Peyer's patch (tissue), 4 donors: Measurements from ENCODE around the gene OR2H1. TPM values are rescaled to one million over a fixed set of nuclear protein-coding genes. Genes with fewer than 3 reads are reported as not detected.

Experiments
- DNase-seq, 3 donors: peaks; one replicate each; pipeline ENCODE4 v3.0.0-alpha.2; 2017 to 2019
- H3K27ac ChIP-seq, 4 donors: fragments of 200-600 bp; sonication (generic); one replicate each; pipeline ENCODE4 v1.5.1; 2016 to 2019
- H3K27me3 ChIP-seq, 2 donors: fragments of 200-600 bp; sonication (generic); one replicate each; pipeline ENCODE4 v1.5.1; 2019
- H3K36me3 ChIP-seq, 3 donors: fragments of 200-600 bp; sonication (generic); one replicate each; pipeline ENCODE4 v1.5.1; 2016 to 2019
- H3K4me1 ChIP-seq, 4 donors: fragments of 200-600 bp; sonication (generic); one replicate each; pipeline ENCODE4 v1.5.1; 2016 to 2019
- H3K4me3 ChIP-seq, 4 donors: fragments of 200-600 bp; sonication (generic); 1 replicate in 3 of 4; 2 replicates in 1 of 4; pipeline ENCODE4 v1.5.1; 2016 to 2019; ENCODE audit warnings: mild to moderate bottlenecking in 1 of 4
- H3K9me3 ChIP-seq, 4 donors: fragments of 200-600 bp; sonication (generic); one replicate each; pipeline ENCODE4 v1.5.1; 2016 to 2019; ENCODE audit warnings: mild to moderate bottlenecking in 1 of 4
- POLR2A ChIP-seq, 2 donors: fragments of 450-650 bp; IDR thresholded peaks; one replicate each; pipeline ENCODE4 v1.5.1; 2017; ENCODE audit warnings: antibody characterized with exemption in 2 of 2, mild to moderate bottlenecking in 2 of 2, moderate library complexity in 2 of 2
- total RNA-seq, 4 donors: library from RNA; depleted of rRNA; stranded (reverse); fragments of >200 nt; gene quantifications; one replicate each; pipeline ENCODE4 v1.1.0, GENCODE V29; 2016
- TF ChIP-seq, protein P1 (sequence below), 6 experiments: fragments of 450-650 bp in 4 of 6; fragments of 200-600 bp in 2 of 6; sonication (generic) in 1 of 6; IDR thresholded peaks; one replicate each; pipeline ENCODE4 v1.5.1; 2017 to 2019; ENCODE audit warnings: antibody characterized with exemption in 6 of 6, mild to moderate bottlenecking in 3 of 6, moderate library complexity in 1 of 6

OR2H1 gene
- total RNA-seq, 4 donors from 2014 or later: not detected

DNA sequence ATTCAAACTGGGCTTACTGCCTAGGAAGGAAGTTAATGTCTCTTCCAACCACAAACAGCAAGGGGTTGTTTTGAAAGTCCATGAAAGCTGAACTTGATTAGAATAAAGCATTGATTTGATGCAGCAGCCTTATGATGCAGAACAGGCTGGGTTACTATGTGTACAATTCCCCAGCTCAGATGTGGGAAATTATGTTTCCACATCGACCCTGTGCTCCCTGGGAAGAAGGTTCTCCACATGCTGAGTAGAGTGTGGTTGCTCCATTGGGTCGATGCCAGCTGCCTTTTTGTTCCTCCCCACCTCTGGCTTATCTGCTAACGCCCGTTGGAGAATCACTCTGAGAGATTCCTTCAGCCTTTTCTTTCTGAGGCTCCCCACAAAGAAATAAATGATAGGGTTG is 29.6 kb downstream of the OR2H1 start:
- no peak overlapping the region for H3K27ac ChIP-seq
- no peak for DNase-seq
- H3K4me3 ChIP-seq: no peak overlapping the region
- no peak for TF ChIP-seq POLR2A (IDR thresholded peaks at IDR 0.05)
- no peaks in the 10 kb centered on the region for H3K9me3 ChIP-seq
- no peaks in the 10 kb centered on the region for H3K4me1 ChIP-seq
- H3K36me3 ChIP-seq: no peaks in the 10 kb centered on the region
- H3K27me3 ChIP-seq: no peaks in the 10 kb centered on the region

DNA sequence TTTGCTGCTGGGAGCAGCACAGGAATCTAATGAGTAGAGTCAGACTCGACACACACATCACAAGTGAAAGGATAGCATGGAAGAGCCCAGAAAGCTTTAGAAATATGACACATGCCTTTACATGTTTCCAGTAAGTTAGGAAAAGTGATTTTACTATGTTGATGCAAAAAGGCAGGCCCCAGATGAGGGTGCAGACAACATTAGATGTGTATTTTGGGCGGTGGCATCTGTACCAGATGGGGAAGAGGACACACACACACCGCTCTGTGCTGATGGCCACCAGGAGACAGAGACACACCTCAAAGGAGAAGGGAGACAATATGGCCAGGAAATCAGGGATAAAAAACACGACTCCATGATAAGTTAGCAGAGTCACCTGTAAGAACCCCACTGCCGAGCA is 30.2 kb downstream of the OR2H1 start:
- no peaks in the 10 kb centered on the region for H3K4me1 ChIP-seq
- no peaks in the 10 kb centered on the region for H3K27me3 ChIP-seq

DNA sequence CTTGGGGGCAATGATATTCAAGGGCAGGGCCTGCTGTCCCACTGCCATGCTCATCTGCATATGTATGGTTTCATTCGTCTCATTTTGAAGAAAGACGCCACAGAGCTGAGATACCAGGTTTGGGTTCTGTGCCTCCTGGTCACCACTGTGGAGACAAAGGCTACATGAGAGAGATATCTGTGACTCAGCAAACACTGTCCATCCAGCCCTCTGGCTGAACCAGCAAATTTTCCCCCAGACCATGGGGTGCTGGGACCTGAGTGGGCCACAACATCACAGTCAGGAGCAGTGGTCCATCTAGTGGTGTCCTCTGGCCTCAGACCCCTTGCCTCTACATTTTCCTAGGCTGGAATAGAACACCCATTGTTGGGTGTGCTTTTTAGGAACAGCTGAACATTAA is 30.7 kb downstream of the OR2H1 start, which contains the start of gene MAS1L:
TSS of gene MAS1L (minus strand) at position 297 of the 400 bp plus-strand sequence. CDS start at position 243, 54 bp downstream.
- no peaks in the 10 kb centered on the region for H3K27me3 ChIP-seq
- no peak within 1 kb of the TSS for H3K4me3 ChIP-seq
- H3K27ac ChIP-seq: no peak within 1 kb of the TSS
- H3K9me3 ChIP-seq: no peaks in the 10 kb centered on the region
- no peaks in the 10 kb centered on the region for H3K4me1 ChIP-seq
- no peak for TF ChIP-seq POLR2A (IDR thresholded peaks at IDR 0.05)
- TF ChIP-seq, protein P1, sequence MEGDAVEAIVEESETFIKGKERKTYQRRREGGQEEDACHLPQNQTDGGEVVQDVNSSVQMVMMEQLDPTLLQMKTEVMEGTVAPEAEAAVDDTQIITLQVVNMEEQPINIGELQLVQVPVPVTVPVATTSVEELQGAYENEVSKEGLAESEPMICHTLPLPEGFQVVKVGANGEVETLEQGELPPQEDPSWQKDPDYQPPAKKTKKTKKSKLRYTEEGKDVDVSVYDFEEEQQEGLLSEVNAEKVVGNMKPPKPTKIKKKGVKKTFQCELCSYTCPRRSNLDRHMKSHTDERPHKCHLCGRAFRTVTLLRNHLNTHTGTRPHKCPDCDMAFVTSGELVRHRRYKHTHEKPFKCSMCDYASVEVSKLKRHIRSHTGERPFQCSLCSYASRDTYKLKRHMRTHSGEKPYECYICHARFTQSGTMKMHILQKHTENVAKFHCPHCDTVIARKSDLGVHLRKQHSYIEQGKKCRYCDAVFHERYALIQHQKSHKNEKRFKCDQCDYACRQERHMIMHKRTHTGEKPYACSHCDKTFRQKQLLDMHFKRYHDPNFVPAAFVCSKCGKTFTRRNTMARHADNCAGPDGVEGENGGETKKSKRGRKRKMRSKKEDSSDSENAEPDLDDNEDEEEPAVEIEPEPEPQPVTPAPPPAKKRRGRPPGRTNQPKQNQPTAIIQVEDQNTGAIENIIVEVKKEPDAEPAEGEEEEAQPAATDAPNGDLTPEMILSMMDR (IDR thresholded peaks at IDR 0.05): no peak
- DNase-seq: no peak
- H3K36me3 ChIP-seq: no peaks in the 10 kb centered on the region

More for the DNA sequence above, 30.2 kb downstream of the OR2H1 start:
- no peak for DNase-seq
- Histone ChIP-seq H3K9me3 (no peaks in the 10 kb centered on the region), H3K4me3 (no peak overlapping the region), H3K36me3 (no peaks in the 10 kb centered on the region), H3K27ac (no peak overlapping the region)
- TF ChIP-seq, protein P1 (IDR thresholded peaks at IDR 0.05): no peak
- TF ChIP-seq POLR2A (IDR thresholded peaks at IDR 0.05): no peak

DNA sequence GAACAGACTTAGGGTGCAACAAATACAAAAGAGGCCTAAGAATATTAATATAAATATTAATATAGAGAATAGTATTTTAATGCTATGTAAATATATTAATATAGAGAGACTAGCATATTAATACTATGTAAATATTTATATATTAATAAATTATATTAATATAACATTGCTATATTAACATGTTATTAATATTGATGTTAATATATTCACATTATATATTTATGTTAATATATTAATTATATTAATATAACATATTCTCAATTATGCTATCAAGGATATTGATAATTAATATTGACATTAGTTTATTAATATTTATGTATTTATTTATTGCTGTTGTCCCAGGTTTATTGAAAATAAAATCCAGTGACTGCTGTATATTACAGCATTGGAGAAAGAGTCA is 31.9 kb downstream of the OR2H1 start:
- no peak overlapping the region for H3K4me3 ChIP-seq
- no peaks in the 10 kb centered on the region for H3K4me1 ChIP-seq
- H3K36me3 ChIP-seq: no peaks in the 10 kb centered on the region
- H3K27me3 ChIP-seq: no peaks in the 10 kb centered on the region
- no peak for DNase-seq
- TF ChIP-seq POLR2A (IDR thresholded peaks at IDR 0.05): no peak
- TF ChIP-seq, protein P1 (IDR thresholded peaks at IDR 0.05): no peak
- no peak overlapping the region for H3K27ac ChIP-seq
- H3K9me3 ChIP-seq: no peaks in the 10 kb centered on the region

DNA sequence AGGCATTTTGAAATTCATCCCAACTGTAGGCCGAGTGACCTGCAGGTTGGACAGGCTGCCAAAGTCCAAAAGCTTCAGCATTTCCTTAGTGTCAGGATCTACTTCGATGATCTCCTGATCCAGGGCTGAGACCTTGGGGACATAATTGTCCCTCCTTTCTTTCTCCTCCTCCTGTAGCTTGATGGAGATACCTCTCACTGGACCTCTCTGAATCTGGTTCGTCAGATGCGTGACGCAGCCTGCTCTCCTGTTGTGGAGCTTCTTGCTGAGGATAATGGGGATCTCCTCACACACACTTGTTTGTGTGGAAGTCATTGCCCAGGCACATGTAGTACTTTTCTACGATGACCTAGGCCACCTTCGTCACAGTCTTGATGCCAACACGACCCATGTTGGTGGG is 32.3 kb downstream of the OR2H1 start:
- H3K4me1 ChIP-seq: no peaks in the 10 kb centered on the region
- no peak for TF ChIP-seq POLR2A (IDR thresholded peaks at IDR 0.05)
- TF ChIP-seq, protein P1 (IDR thresholded peaks at IDR 0.05): no peak
- no peak overlapping the region for H3K27ac ChIP-seq
- no peak for DNase-seq
- H3K36me3 ChIP-seq: no peaks in the 10 kb centered on the region
- H3K9me3 ChIP-seq: no peaks in the 10 kb centered on the region
- H3K4me3 ChIP-seq: no peak overlapping the region
- H3K27me3 ChIP-seq: no peaks in the 10 kb centered on the region

DNA sequence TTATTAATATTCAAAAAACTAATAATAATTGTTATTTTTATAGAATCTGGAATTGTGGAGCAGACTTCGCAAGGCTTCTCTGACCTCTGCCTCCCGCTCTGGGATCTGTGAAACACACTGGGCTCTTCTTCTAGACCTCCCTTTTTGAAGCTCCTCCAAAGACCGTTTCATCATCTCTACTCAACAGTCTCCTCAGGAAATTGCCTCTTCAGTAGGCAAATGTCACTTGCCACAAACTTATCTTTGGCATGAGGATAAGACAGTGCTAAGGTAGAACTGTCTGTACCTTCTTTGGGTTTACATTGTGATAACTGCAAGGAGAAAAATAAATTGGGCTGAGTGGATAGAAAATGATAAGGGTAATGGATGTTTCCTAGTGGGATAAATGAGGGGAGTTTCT is 33.1 kb downstream of the OR2H1 start:
- TF ChIP-seq, protein P1 (IDR thresholded peaks at IDR 0.05): no peak
- TF ChIP-seq POLR2A (IDR thresholded peaks at IDR 0.05): no peak
- H3K4me1 ChIP-seq: no peaks in the 10 kb centered on the region
- no peak for DNase-seq
- no peak overlapping the region for H3K4me3 ChIP-seq
- H3K27me3 ChIP-seq: no peaks in the 10 kb centered on the region
- H3K9me3 ChIP-seq: no peaks in the 10 kb centered on the region
- no peak overlapping the region for H3K27ac ChIP-seq
- no peaks in the 10 kb centered on the region for H3K36me3 ChIP-seq
